RWPE2 (cell line): ENCODE data around the gene SMYD5.

Source experiments
- ATAC-seq: fragments of 200-7000 bp; cut with Tn5 transposase; 3 replicates; pipeline ENCODE4 v1.9.1; 2021; ENCODE audit warnings: low read depth
- DNase-seq: peaks from one replicate; pipeline ENCODE4 v3.0.0-alpha.2; 2020; ENCODE audit warnings: low spot score
- H3K27ac ChIP-seq: fragments of 450-650 bp; 2 replicates; pipeline ENCODE4 v1.5.1; 2017; ENCODE audit warnings: mild to moderate bottlenecking; ENCODE audit not compliant: poor library complexity, severe bottlenecking
- H3K27me3 ChIP-seq: fragments of 250-450 bp; sonication (Bioruptor Pico); 2 replicates; pipeline ENCODE4 v1.5.1; 2021; ENCODE audit warnings: mild to moderate bottlenecking, moderate library complexity; ENCODE audit not compliant: insufficient read depth, poor library complexity, severe bottlenecking
- H3K36me3 ChIP-seq: fragments of 250-450 bp; sonication (Bioruptor Pico); 2 replicates; pipeline ENCODE4 v1.5.1; 2020; ENCODE audit warnings: low read depth, mild to moderate bottlenecking, moderate library complexity
- H3K4me1 ChIP-seq: fragments of 250-450 bp; sonication (Bioruptor Pico); 2 replicates; pipeline ENCODE4 v1.5.1; 2021; ENCODE audit warnings: mild to moderate bottlenecking, moderate library complexity; ENCODE audit not compliant: insufficient read depth, poor library complexity, severe bottlenecking
- H3K4me3 ChIP-seq: fragments of 250-450 bp; sonication (Bioruptor Pico); 2 replicates; pipeline ENCODE4 v1.5.1; 2021; ENCODE audit warnings: mild to moderate bottlenecking, moderate library complexity; ENCODE audit not compliant: severe bottlenecking
- H3K9me3 ChIP-seq: fragments of 250-450 bp; sonication (Bioruptor Pico); 2 replicates; pipeline ENCODE4 v1.5.1; 2021; ENCODE audit warnings: mild to moderate bottlenecking, moderate library complexity; ENCODE audit not compliant: severe bottlenecking
- CTCF ChIP-seq: fragments of 450-650 bp; IDR thresholded peaks from one replicate; pipeline ENCODE4 v1.5.1; 2017; ENCODE audit warnings: mild to moderate bottlenecking, moderate library complexity; ENCODE audit not compliant: poor library complexity, severe bottlenecking

Gene SMYD5

DNA sequence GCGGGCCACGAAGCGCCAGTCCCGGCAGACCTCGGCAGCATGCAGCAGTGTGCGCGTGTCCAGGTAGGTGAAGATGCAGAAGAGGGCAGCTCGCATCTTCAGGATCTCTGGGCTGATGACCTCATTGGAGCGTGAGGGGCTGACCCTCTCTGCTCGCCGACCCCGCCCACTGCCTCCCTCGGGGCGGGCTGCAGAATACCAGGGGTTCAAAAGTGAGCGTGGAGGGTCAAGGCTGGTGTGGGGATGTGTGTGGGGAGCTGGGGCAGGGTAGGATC, 50.2 kb downstream of the SMYD5 start:
- Histone ChIP-seq H3K27me3 (no peaks in the 10 kb centered on the region), H3K9me3 (no peaks in the 10 kb centered on the region), H3K36me3 (no peaks in the 10 kb centered on the region), H3K4me1 (peaks cover 5% of the 10 kb centered on the region), H3K4me3 (no peak overlapping the region), H3K27ac (no peak overlapping the region)
- no peak for DNase-seq
- TF ChIP-seq CTCF, result no peak
- no peak for ATAC-seq

DNA sequence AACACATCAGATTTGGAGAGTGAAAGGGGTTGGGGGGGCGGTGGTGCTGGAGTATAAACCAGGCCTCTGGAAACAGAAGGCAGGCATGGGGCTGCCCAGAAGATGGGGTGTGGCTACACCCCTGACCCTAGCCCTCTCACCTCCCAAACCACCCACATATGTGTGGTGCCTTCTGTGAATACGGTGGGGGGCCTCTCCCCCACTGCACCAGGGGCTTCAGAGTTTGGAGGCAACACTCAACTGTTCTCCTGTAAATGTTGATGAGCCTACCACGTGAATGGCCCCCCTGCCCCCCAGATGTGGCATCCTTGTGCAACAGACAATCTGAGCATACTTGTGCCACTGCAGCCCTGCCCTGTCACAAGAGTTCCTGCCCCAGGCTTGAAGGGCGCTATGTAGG, 50.7 kb downstream of the SMYD5 start:
- ATAC-seq, result no peak
- DNase-seq, result no peak

GRCh38 chr2:73265298-73266060, 51.4 kb downstream of the SMYD5 start:
- no peak for TF ChIP-seq CTCF
- Histone ChIP-seq H3K27me3 (no peaks in the 10 kb centered on the region), H3K4me1 (peaks cover 5% of the 10 kb centered on the region), H3K4me3 (no peak overlapping the region), H3K9me3 (no peaks in the 10 kb centered on the region), H3K27ac (no peak overlapping the region), H3K36me3 (no peaks in the 10 kb centered on the region)
- DNase-seq (no peak), ATAC-seq (no peak)

More for the DNA sequence above, 50.7 kb downstream of the SMYD5 start:
- no peaks in the 10 kb centered on the region for H3K9me3 ChIP-seq
- H3K4me1 ChIP-seq, result peaks cover 5% of the 10 kb centered on the region
- no peak overlapping the region for H3K27ac ChIP-seq
- H3K27me3 ChIP-seq, result no peaks in the 10 kb centered on the region
- no peak for TF ChIP-seq CTCF
- no peak overlapping the region for H3K4me3 ChIP-seq
- no peaks in the 10 kb centered on the region for H3K36me3 ChIP-seq

- no peak overlapping the region for H3K27ac ChIP-seq
- H3K4me3 ChIP-seq, result no peak overlapping the region
- no peaks in the 10 kb centered on the region for H3K9me3 ChIP-seq
- DNase-seq (no peak), ATAC-seq (no peak)
- no peak for TF ChIP-seq CTCF
- H3K4me1 ChIP-seq, result peaks cover 5% of the 10 kb centered on the region
- no peaks in the 10 kb centered on the region for H3K36me3 ChIP-seq
- no peaks in the 10 kb centered on the region for H3K27me3 ChIP-seq
Observed at GRCh38 chr2:73266061-73266901, 52.2 kb downstream of the SMYD5 start.

- ATAC-seq (no peak), DNase-seq (no peak)
- TF ChIP-seq CTCF, result no peak
- H3K27ac ChIP-seq, result no peak overlapping the region
- peaks cover 5% of the 10 kb centered on the region for H3K4me1 ChIP-seq
- no peaks in the 10 kb centered on the region for H3K27me3 ChIP-seq
- H3K9me3 ChIP-seq, result no peaks in the 10 kb centered on the region
- H3K36me3 ChIP-seq, result no peaks in the 10 kb centered on the region
- H3K4me3 ChIP-seq, result no peak overlapping the region
Observed at GRCh38 chr2:73267008-73267407, 53.0 kb downstream of the SMYD5 start.
